Stimulated activated CD4-positive, alpha-beta T cell treated with anti-CD3 and anti-CD28 coated beads, Interleukin-12 subunit alpha, Interleukin-12 subunit beta, amount 100 ng/mL, for 48 hours (primary cell): Measurements from ENCODE around the gene EPB41L4A.

ENCODE experiments used
- DNase-seq, 3 donors: peaks; one replicate each; pipeline ENCODE4 v3.0.0-alpha.2; 2020; ENCODE audit warnings: low read depth in 2 of 3, low spot score in 1 of 3

The EPB41L4A gene

GRCh38 chr5:112122353-112122752 is 296.7 kb downstream of the EPB41L4A start:
- no peak for DNase-seq

GRCh38 chr5:112121258-112121657 is 297.8 kb downstream of the EPB41L4A start:
- no peak for DNase-seq

- no peak for DNase-seq
Observed at GRCh38 chr5:112119969-112120368, 299.1 kb downstream of the EPB41L4A start.

- no peak for DNase-seq
Observed at GRCh38 chr5:112119508-112119907, 299.6 kb downstream of the EPB41L4A start.

- no peak for DNase-seq
Observed at GRCh38 chr5:112117551-112117950, 301.5 kb downstream of the EPB41L4A start.

DNA sequence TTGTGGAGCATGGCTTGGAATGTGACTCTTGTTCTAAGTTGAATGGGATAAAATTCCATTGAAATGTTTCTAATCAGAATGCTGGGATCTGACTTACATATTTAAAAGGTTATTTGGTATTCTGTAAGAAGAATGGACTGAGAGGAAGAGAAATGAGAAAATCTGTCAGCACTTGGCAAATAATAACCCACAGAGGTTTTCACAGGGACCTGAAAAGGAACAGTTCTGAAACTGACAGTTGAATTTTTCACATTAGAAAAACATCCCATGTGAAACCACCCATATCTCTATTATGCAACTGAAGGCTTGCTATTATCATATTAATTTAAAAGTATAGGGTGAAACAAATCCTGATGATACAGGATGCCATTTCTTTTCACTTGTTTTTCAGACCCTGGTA is 302.7 kb downstream of the EPB41L4A start:
- DNase-seq = no peak

DNA sequence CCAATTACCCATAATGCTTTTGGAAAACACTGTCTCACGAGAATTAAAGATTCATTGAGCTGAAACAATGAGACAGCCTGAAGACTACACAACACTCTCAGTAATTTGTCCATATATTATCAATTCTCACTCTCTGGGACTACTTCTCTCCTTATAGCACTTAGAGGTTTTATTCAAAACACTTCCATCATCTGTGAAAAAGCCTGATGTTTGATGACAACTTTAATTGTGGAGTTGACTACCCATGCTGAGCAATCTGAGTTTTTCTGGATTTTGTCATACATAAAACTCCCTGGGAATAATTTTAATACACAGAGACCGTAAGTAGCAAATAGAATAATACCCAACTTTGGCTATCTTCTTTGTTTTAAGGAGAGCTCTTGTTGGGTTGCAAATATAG is 305.5 kb downstream of the EPB41L4A start:
- no peak for DNase-seq
